K562 (cell line): ENCODE results near the gene FTL. TPM values are rescaled to one million over a fixed set of nuclear protein-coding genes. Genes with fewer than 3 reads are reported as not detected.

ENCODE experiments used
- DIDO1 ChIP-seq: fragments of 450-650 bp; IDR thresholded peaks from 2 replicates; pipeline ENCODE4 v1.6.1; 2016; ENCODE audit warnings: low read depth, missing biosample characterization, missing genetic modification characterization
- E2F5 ChIP-seq: sonication (generic); formaldehyde crosslinking; IDR thresholded peaks from 2 replicates; pipeline ENCODE4 v1.8.0; 2022; ENCODE audit warnings: mild to moderate bottlenecking, missing genetic modification reagents
- EP300 ChIP-seq: IDR thresholded peaks from 2 replicates; pipeline ENCODE4 v1.6.1; 2012; ENCODE audit warnings: low read length, improper control_type of control experiment
- FOS ChIP-seq: IDR thresholded peaks from 3 replicates; pipeline ENCODE4 v1.6.1; 2011; ENCODE audit not compliant: insufficient read length; ENCODE audit errors: extremely low read depth
- FOXP1 ChIP-seq: sonication (generic); formaldehyde crosslinking; IDR thresholded peaks from 2 replicates; pipeline ENCODE4 v1.8.0; 2022; ENCODE audit warnings: mild to moderate bottlenecking, missing genetic modification reagents
- JUND ChIP-seq, 2 experiments: IDR thresholded peaks; 2 replicates in 1 of 2; 3 replicates in 1 of 2; pipeline ENCODE4 v1.6.1; 2011; ENCODE audit warnings: borderline replicate concordance in 2 of 2, low read depth in 2 of 2, low read length in 2 of 2, improper control_type of control experiment in 1 of 2, missing biosample characterization in 1 of 2, missing genetic modification characterization in 1 of 2, missing genetic modification reagents in 1 of 2
- KDM4B ChIP-seq, 2 experiments: fragments of 450-650 bp in 1 of 2; sonication (generic) in 1 of 2; IDR thresholded peaks; 2 replicates each; pipeline ENCODE4 v1.6.1; 2016 to 2017; ENCODE audit warnings: borderline replicate concordance in 2 of 2, antibody characterized with exemption in 1 of 2, low read depth in 1 of 2, mild to moderate bottlenecking in 1 of 2
- LARP7 ChIP-seq: fragments of 450-650 bp; IDR thresholded peaks from 2 replicates; pipeline ENCODE4 v1.6.1; 2016
- MLX ChIP-seq, 2 experiments: fragments of 450-650 bp in 1 of 2; sonication (generic) in 1 of 2; formaldehyde crosslinking; conservative IDR thresholded peaks; 2 replicates each; pipeline versions ENCODE4 v1.4.0 to v1.8.1; 2020 to 2022; ENCODE audit warnings: mild to moderate bottlenecking in 1 of 2, missing genetic modification reagents in 1 of 2
- MTA1 ChIP-seq: fragments of 450-650 bp; IDR thresholded peaks from 2 replicates; pipeline ENCODE4 v1.6.1; 2017; ENCODE audit warnings: borderline replicate concordance
- NELFE ChIP-seq: IDR thresholded peaks from 2 replicates; pipeline ENCODE4 v1.6.1; 2011; ENCODE audit warnings: mild to moderate bottlenecking; ENCODE audit not compliant: insufficient read depth, insufficient read length
- NEUROD1 ChIP-seq: fragments of 150-350 bp; IDR thresholded peaks from 2 replicates; pipeline ENCODE4 v1.6.1; 2014; ENCODE audit warnings: borderline replicate concordance, low read length, low read depth; ENCODE audit not compliant: partially characterized antibody
- NFE2 ChIP-seq: IDR thresholded peaks from 2 replicates; pipeline ENCODE4 v1.6.1; 2014; ENCODE audit warnings: antibody characterized with exemption, low read depth
- PPARD ChIP-seq: fragments of 250-450 bp; sonication (Bioruptor Pico); IDR thresholded peaks from 2 replicates; pipeline ENCODE4 v1.8.0; 2022; ENCODE audit warnings: inconsistent platforms, mild to moderate bottlenecking, moderate library complexity
- SMAD3 ChIP-seq: fragments of 450-650 bp; formaldehyde crosslinking; conservative IDR thresholded peaks from 2 replicates; pipeline ENCODE4 v1.4.0; 2020; ENCODE audit warnings: mild to moderate bottlenecking
- SUPT5H ChIP-seq: fragments of 450-650 bp; IDR thresholded peaks from 2 replicates; pipeline ENCODE4 v1.6.1; 2016
- YY1 ChIP-seq, 3 experiments: IDR thresholded peaks; 2 replicates each; pipeline ENCODE4 v1.6.1; 2011; ENCODE audit warnings: low read length in 2 of 3, mild to moderate bottlenecking in 2 of 3, moderate library complexity in 2 of 3, borderline replicate concordance in 1 of 3, control low read depth in 1 of 3, low read depth in 1 of 3; ENCODE audit not compliant: insufficient read depth in 3 of 3, insufficient replicate concordance in 2 of 3, control insufficient read depth in 1 of 3, insufficient read length in 1 of 3; ENCODE audit errors: extremely low read depth in 1 of 3
- ZBTB7A ChIP-seq: IDR thresholded peaks from 2 replicates; pipeline ENCODE4 v1.6.1; 2011; ENCODE audit warnings: low read depth, mild to moderate bottlenecking, low read length, moderate library complexity, borderline replicate concordance; ENCODE audit not compliant: control insufficient read depth
- ZNF395 ChIP-seq: fragments of 200-800 bp; sonication (Bioruptor generic); IDR thresholded peaks from 2 replicates; pipeline ENCODE4 v1.6.1; 2017; ENCODE audit warnings: missing genetic modification characterization, missing compliant biosample characterization
- ZNF445 ChIP-seq: fragments of 250-450 bp; sonication (Bioruptor Pico); IDR thresholded peaks from 2 replicates; pipeline ENCODE4 v1.4.0; 2020; ENCODE audit warnings: low read depth, mild to moderate bottlenecking, moderate library complexity
- ZNF583 ChIP-seq: fragments of 250-450 bp; sonication (Bioruptor Pico); IDR thresholded peaks from 2 replicates; pipeline ENCODE4 v1.4.0; 2020
- ZNF764 ChIP-seq: fragments of 250-450 bp; sonication (Bioruptor Pico); IDR thresholded peaks from 2 replicates; pipeline ENCODE4 v1.4.0; 2020; ENCODE audit warnings: low read depth, mild to moderate bottlenecking, moderate library complexity
- polyA plus RNA-seq, 8 experiments: library from polyadenylated mRNA; depleted of rRNA in 4 of 8; stranded (reverse) in 5 of 8; unstranded in 3 of 8; fragments of >200 nt; fragmentation: Nextera tagmentation in 2 of 8; fragmentation: Illumina TruSeq in 1 of 8; extraction: Ambion mirVana in 2 of 8; extraction: Trizol in 1 of 8; gene quantifications; 2 replicates each; pipeline versions ENCODE4 v1.2.1 to v1.2.3, GENCODE V29; 2011 to 2014; ENCODE audit warnings: inconsistent platforms in 1 of 8, missing spikeins in 1 of 8
- total RNA-seq, 7 experiments: library from RNA; depleted of rRNA in 6 of 7; stranded (reverse); fragments of >200 nt in 6 of 7; fragmentation: Illumina TruSeq in 2 of 7; extraction: Trizol in 2 of 7; gene quantifications; 2 replicates each; pipeline versions ENCODE4 v1.2.1 to v1.2.3, GENCODE V29; 2011 to 2021; ENCODE audit warnings: low replicate concordance in 1 of 7

The FTL gene
- total and polyA plus RNA-seq, 9 of the 15 experiments (the other 6 are each of a cell fraction or from before 2014, with no cell fraction given): 1,231 to 27,415 (median 3,965) TPM

GRCh38 chr19:48962029-48962848 is 2.9 kb upstream of the FTL start (continued):
- TF ChIP-seq MLX (CRISPR knock-in tag; conservative IDR thresholded peaks at IDR 0.05): 0 out of 4 replicates have a peak, but pooled peaks of 1 of the 2 experiments have one; percentile 70
- peak; percentile 65; the same call in 1 of the 2 replicates for TF ChIP-seq E2F5 (CRISPR knock-in tag)
- TF ChIP-seq PPARD (CRISPR knock-in tag): no peak
- no peak; the same call in none of the 2 replicates for TF ChIP-seq MTA1
- peak; percentile 95 for TF ChIP-seq ZBTB7A
- TF ChIP-seq ZNF583: peak; percentile 47; the same call in 1 of the 2 replicates
- 0 out of 2 replicates have a peak, but pooled peaks have one; percentile 46 for TF ChIP-seq ZNF764
- peak; percentile 54 for TF ChIP-seq EP300
- peak; percentile 87 for TF ChIP-seq SUPT5H
- 0 out of 2 replicates have a peak, but pooled peaks have one; percentile 53 for TF ChIP-seq ZNF445 (CRISPR knock-in tag)
- peak; percentile 49; the same call in 1 of the 2 replicates for TF ChIP-seq ZNF395 (CRISPR knock-in tag)
- TF ChIP-seq NELFE: no peak
- 0 out of 2 replicates have a peak, but pooled peaks have one; percentile 37 for TF ChIP-seq FOXP1 (CRISPR knock-in tag)
- peak in 1 of 3 experiments; percentile 14 for TF ChIP-seq YY1 (IDR thresholded peaks at IDR 0.05; ENCODE audit: borderline replicate concordance in 1 of 3, control insufficient read depth in 1 of 3, extremely low read depth in 1 of 3, insufficient read depth in 3 of 3, insufficient read length in 1 of 3, insufficient replicate concordance in 2 of 3, low read depth in 1 of 3, low read length in 2 of 3)
- TF ChIP-seq DIDO1 (tag): no peak
- peak; percentile 64; the same call in 1 of the 2 replicates for TF ChIP-seq JUND (IDR thresholded peaks at IDR 0.05; ENCODE audit: borderline replicate concordance, low read depth, low read length)
- TF ChIP-seq JUND (tag; IDR thresholded peaks at IDR 0.05; ENCODE audit: borderline replicate concordance, low read depth, low read length): peak; percentile 68; the same call in 1 of the 3 replicates
- 0 out of 2 replicates have a peak, but pooled peaks have one; percentile 4 for TF ChIP-seq NFE2
- peak in 1 of 2 experiments; percentile 70; a peak in 1 of 4 replicates for TF ChIP-seq KDM4B (IDR thresholded peaks at IDR 0.05; ENCODE audit: borderline replicate concordance in 2 of 2, low read depth in 1 of 2)
- peak; percentile 41 for TF ChIP-seq NEUROD1
- TF ChIP-seq FOS: no peak
- TF ChIP-seq LARP7: 0 out of 2 replicates have a peak, but pooled peaks have one; percentile 20
- TF ChIP-seq SMAD3 (CRISPR knock-in tag): peak; percentile 71
